ENCODE data around the gene APOC1. TPM values are rescaled to one million over a fixed set of nuclear protein-coding genes. Genes with fewer than 3 reads are reported as not detected.

The APOC1 gene
- total and polyA plus RNA-seq, 11 donors: 0.83 to 84.7 (median 2.8) TPM; not detected in 1

DNA sequence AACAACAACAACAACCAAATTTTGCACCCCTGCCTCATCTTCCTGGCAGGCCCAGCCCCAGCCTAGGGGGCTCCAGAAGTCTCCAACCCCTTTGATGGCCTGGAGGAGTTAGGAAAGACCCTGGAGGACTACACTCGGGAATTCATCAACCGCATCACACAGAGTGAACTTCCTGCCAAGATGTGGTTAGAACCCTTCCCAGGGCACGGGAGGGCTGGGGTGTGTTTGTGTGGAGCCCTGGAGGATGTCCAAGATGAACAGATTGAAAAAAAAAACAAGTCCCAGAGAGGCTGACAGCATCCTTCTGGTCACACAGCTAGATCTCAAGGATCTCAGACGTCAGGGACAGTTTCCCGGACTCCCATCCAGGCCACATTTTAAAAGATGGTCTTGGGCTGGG is 13.3 kb downstream of the APOC1 start:
- H3K27ac ChIP-seq: peak overlapping the region in 1 of 12 donors; percentile 27
- TF ChIP-seq POLR2A (IDR thresholded peaks at IDR 0.05): no peak
- TF ChIP-seq, protein P1, sequence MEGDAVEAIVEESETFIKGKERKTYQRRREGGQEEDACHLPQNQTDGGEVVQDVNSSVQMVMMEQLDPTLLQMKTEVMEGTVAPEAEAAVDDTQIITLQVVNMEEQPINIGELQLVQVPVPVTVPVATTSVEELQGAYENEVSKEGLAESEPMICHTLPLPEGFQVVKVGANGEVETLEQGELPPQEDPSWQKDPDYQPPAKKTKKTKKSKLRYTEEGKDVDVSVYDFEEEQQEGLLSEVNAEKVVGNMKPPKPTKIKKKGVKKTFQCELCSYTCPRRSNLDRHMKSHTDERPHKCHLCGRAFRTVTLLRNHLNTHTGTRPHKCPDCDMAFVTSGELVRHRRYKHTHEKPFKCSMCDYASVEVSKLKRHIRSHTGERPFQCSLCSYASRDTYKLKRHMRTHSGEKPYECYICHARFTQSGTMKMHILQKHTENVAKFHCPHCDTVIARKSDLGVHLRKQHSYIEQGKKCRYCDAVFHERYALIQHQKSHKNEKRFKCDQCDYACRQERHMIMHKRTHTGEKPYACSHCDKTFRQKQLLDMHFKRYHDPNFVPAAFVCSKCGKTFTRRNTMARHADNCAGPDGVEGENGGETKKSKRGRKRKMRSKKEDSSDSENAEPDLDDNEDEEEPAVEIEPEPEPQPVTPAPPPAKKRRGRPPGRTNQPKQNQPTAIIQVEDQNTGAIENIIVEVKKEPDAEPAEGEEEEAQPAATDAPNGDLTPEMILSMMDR (IDR thresholded peaks at IDR 0.05): no peak
- 42 to 57% (median 50%) methylated on average over 5 of the region's 5 CpGs for WGBS, 4 donors
- H3K4me3 ChIP-seq: no peak overlapping the region
- ATAC-seq (peak in 1 of 4 donors; percentile 6), DNase-seq (no peak)
- H3K4me1 ChIP-seq: peaks cover 0 to 38% (median 9%) of the 10 kb centered on the region in 12 donors
- no peaks in the 10 kb centered on the region for H3K9me3 ChIP-seq
- no peaks in the 10 kb centered on the region for H3K36me3 ChIP-seq
- no peaks in the 10 kb centered on the region for H3K27me3 ChIP-seq
- intact Hi-C loops (cut with DNase I): no loop called here

DNA sequence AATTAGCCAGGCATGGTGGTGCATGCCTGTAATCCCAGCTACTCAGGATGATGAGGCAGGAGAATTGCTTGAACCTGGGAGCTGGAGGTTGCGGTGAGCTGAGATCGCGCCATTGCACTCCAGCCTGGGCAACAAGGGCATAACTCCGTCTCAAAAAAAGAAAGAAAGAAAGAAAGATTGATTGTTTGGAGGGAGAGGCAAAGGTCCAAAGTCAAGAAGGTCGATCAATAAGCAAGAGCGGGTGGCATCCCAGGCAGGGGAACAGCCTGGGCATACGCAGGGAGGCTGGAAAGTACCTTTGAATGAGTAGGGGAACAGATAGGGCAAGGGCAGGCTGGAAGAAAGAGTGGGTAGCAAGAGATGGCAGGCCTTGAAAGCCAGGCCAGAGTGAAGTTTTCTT is 15.7 kb downstream of the APOC1 start:
- 90 to 95% (median 92%) methylated on average over 7 of the region's 7 CpGs for WGBS, 4 donors
- Histone ChIP-seq H3K27me3 (no peaks in the 10 kb centered on the region), H3K4me1 (peaks cover 0 to 27% (median 5%) of the 10 kb centered on the region in 12 donors), H3K36me3 (no peaks in the 10 kb centered on the region), H3K4me3 (no peak overlapping the region), H3K27ac (no peak overlapping the region), H3K9me3 (no peaks in the 10 kb centered on the region)
- ATAC-seq (no peak), DNase-seq (no peak)
- TF ChIP-seq, protein P1 (IDR thresholded peaks at IDR 0.05): no peak
- TF ChIP-seq POLR2A (IDR thresholded peaks at IDR 0.05): no peak
- intact Hi-C loops (cut with DNase I): no loop called here

DNA sequence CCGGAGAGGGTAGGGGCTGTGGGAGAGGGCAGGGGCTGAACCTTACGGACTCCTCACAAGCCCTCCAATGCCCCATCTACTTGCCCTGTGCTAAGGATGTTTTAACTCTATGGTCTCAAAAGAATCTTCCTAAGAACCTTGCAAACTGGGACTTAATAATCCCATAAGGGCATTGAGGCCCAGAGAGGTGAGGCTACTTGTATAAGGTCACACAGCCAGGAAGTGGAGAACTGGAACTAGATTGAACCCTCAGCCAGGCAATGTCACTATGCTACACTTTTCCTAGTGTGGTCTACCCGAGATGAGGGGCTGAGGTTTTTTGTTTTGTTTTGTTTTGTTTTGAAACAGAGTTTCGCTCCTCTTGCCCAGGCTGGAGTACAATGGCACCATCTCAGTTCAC is 17.1 kb downstream of the APOC1 start:
- intact Hi-C loops (cut with DNase I): no loop called here
- no peaks in the 10 kb centered on the region for H3K36me3 ChIP-seq
- ATAC-seq: no peak
- 84 to 93% (median 85%) methylated on average over 4 of the region's 4 CpGs for WGBS, 4 donors
- TF ChIP-seq POLR2A (IDR thresholded peaks at IDR 0.05): no peak
- TF ChIP-seq, protein P1 (IDR thresholded peaks at IDR 0.05): no peak
- peaks cover 0 to 15% (median 0%) of the 10 kb centered on the region in 12 donors for H3K4me1 ChIP-seq
- H3K4me3 ChIP-seq: no peak overlapping the region
- no peaks in the 10 kb centered on the region for H3K27me3 ChIP-seq
- DNase-seq: no peak
- H3K9me3 ChIP-seq: no peaks in the 10 kb centered on the region
- no peak overlapping the region for H3K27ac ChIP-seq

DNA sequence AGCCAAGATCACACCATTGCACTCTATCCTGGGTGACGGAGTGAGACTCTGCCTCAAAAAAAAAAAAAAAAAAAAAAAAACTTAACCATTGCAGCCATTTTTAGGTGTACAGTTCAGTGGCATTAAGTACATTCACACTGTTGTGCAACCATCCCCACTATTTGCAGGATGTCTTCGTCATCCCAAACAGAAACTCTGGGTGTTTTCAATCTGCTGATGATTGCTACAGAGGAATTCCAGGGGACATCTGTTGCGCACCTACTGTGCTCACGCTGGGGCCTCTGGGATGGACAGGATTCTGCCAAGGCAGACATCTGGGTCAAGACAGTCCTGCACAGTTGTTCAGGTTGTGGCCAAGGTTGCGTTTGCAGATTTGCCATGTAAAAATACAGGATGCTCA is 25.3 kb downstream of the APOC1 start:
- Histone ChIP-seq H3K36me3 (no peaks in the 10 kb centered on the region), H3K27ac (no peak overlapping the region), H3K27me3 (no peaks in the 10 kb centered on the region), H3K4me3 (no peak overlapping the region), H3K9me3 (no peaks in the 10 kb centered on the region), H3K4me1 (peaks cover 0 to 12% (median 0%) of the 10 kb centered on the region in 12 donors)
- ATAC-seq: no peak
- intact Hi-C loops (cut with DNase I): no loop called here
- DNase-seq: peak in 1 of 5 donors; percentile 5
- TF ChIP-seq POLR2A (IDR thresholded peaks at IDR 0.05): no peak
- TF ChIP-seq, protein P1 (IDR thresholded peaks at IDR 0.05): no peak
- WGBS, 4 donors: 71 to 88% (median 81%) methylated on average over 5 of the region's 5 CpGs
